Trophoblast cell (in vitro differentiated cells and primary cell): ENCODE data around the gene HDAC9.

Experiments used
- DNase-seq, 2 donors: peaks; one replicate each; pipeline ENCODE4 v3.0.0-alpha.2; 2016
- H2AFZ ChIP-seq: 2 replicates; pipeline ENCODE4 v1.6.1; 2013; ENCODE audit warnings: low read length, moderate library complexity, mild to moderate bottlenecking; ENCODE audit not compliant: insufficient read depth, poor library complexity
- H2AK5ac ChIP-seq: 2 replicates; pipeline ENCODE4 v1.6.1; 2013; ENCODE audit warnings: mild to moderate bottlenecking, low read length
- H2BK120ac ChIP-seq: 2 replicates; pipeline ENCODE4 v1.6.1; 2013; ENCODE audit warnings: low read length, mild to moderate bottlenecking, moderate library complexity; ENCODE audit not compliant: insufficient read depth, poor library complexity
- H2BK12ac ChIP-seq: 2 replicates; pipeline ENCODE4 v1.6.1; 2013; ENCODE audit warnings: mild to moderate bottlenecking, low read length, moderate library complexity
- H2BK5ac ChIP-seq: 2 replicates; pipeline ENCODE4 v1.6.1; 2013; ENCODE audit warnings: low read length, low read depth, moderate library complexity, mild to moderate bottlenecking; ENCODE audit not compliant: poor library complexity
- H3K14ac ChIP-seq: 2 replicates; pipeline ENCODE4 v1.6.1; 2013; ENCODE audit warnings: mild to moderate bottlenecking, low read length
- H3K18ac ChIP-seq: 2 replicates; pipeline ENCODE4 v1.6.1; 2013; ENCODE audit warnings: mild to moderate bottlenecking, low read length
- H3K23ac ChIP-seq: 2 replicates; pipeline ENCODE4 v1.6.1; 2013; ENCODE audit warnings: low read length
- H3K27ac ChIP-seq: 2 replicates; pipeline ENCODE4 v1.5.1; 2013; ENCODE audit warnings: low read depth, mild to moderate bottlenecking, inconsistent platforms, low read length, moderate library complexity
- H3K27me3 ChIP-seq: 2 replicates; pipeline ENCODE4 v1.6.1; 2013; ENCODE audit warnings: inconsistent platforms, mild to moderate bottlenecking, low read length, moderate library complexity; ENCODE audit not compliant: insufficient read depth
- H3K36me3 ChIP-seq, 2 experiments: 1 replicate in 1 of 2; 2 replicates in 1 of 2; pipeline ENCODE4 v1.6.1; 2013; ENCODE audit warnings: low read length in 2 of 2, mild to moderate bottlenecking in 2 of 2, moderate library complexity in 1 of 2; ENCODE audit not compliant: insufficient read depth in 2 of 2, control insufficient read depth in 1 of 2
- H3K4ac ChIP-seq: 2 replicates; pipeline ENCODE4 v1.6.1; 2013; ENCODE audit warnings: low read depth, mild to moderate bottlenecking, low read length, moderate library complexity
- H3K4me1 ChIP-seq, 2 experiments: 1 replicate in 1 of 2; 2 replicates in 1 of 2; pipeline ENCODE4 v1.6.1; 2013; ENCODE audit warnings: low read length in 2 of 2, mild to moderate bottlenecking in 2 of 2, moderate library complexity in 1 of 2; ENCODE audit not compliant: insufficient read depth in 2 of 2, control insufficient read depth in 1 of 2
- H3K4me2 ChIP-seq: 2 replicates; pipeline ENCODE4 v1.6.1; 2013; ENCODE audit warnings: inconsistent platforms, mild to moderate bottlenecking, low read length, moderate library complexity
- H3K4me3 ChIP-seq: 2 replicates; pipeline ENCODE4 v1.5.1; 2013; ENCODE audit warnings: mild to moderate bottlenecking, low read depth, low read length, inconsistent platforms
- H3K79me1 ChIP-seq: one replicate; pipeline ENCODE4 v1.6.1; 2013; ENCODE audit warnings: low read length
- H3K79me2 ChIP-seq: 2 replicates; pipeline ENCODE4 v1.6.1; 2013; ENCODE audit warnings: low read length, mild to moderate bottlenecking; ENCODE audit not compliant: control insufficient read depth, insufficient read depth, poor library complexity
- H3K9ac ChIP-seq: 2 replicates; pipeline ENCODE4 v1.6.1; 2013; ENCODE audit warnings: mild to moderate bottlenecking, low read length
- H3K9me3 ChIP-seq: 2 replicates; pipeline ENCODE4 v1.6.1; 2013; ENCODE audit warnings: low read depth, mild to moderate bottlenecking, control low read depth, inconsistent platforms, low read length; ENCODE audit not compliant: insufficient read depth
- H4K12ac ChIP-seq: 2 replicates; pipeline ENCODE4 v1.6.1; 2013; ENCODE audit warnings: low read depth, mild to moderate bottlenecking, low read length, moderate library complexity
- H4K8ac ChIP-seq: 2 replicates; pipeline ENCODE4 v1.6.1; 2013; ENCODE audit warnings: low read depth, mild to moderate bottlenecking, low read length, moderate library complexity
- H4K91ac ChIP-seq: one replicate; pipeline ENCODE4 v1.6.1; 2013; ENCODE audit warnings: low read depth, mild to moderate bottlenecking, low read length, moderate library complexity
- WGBS: extraction: QIAGEN DNeasy Blood & Tissue Kit; methylation state at CpG from one replicate; pipeline ENCODE4 v1.1.7; 2013; ENCODE audit warnings: missing lambda C conversion rate; ENCODE audit not compliant: insufficient read length, insufficient coverage; ENCODE audit errors: extremely low coverage; 5-methylcytosine and 5-hydroxymethylcytosine counted together

HDAC9 gene

GRCh38 chr7:19011212-19011611 lies 515.7 kb downstream of the HDAC9 start:
- Histone ChIP-seq H3K79me1 (no peaks in the 10 kb centered on the region), H2AK5ac (no peak overlapping the region), H3K79me2 (no peaks in the 10 kb centered on the region), H3K4ac (no peak overlapping the region), H3K9ac (no peak overlapping the region), H3K4me2 (no peak overlapping the region), H2AFZ (no peak overlapping the region), H3K27ac (no peak overlapping the region), H3K14ac (no peak overlapping the region), H4K8ac (no peak overlapping the region), H3K9me3 (no peaks in the 10 kb centered on the region), H3K4me3 (no peak overlapping the region), H4K91ac (no peak overlapping the region), H3K23ac (no peak overlapping the region), H3K27me3 (no peaks in the 10 kb centered on the region), H4K12ac (no peak overlapping the region), H2BK5ac (no peak overlapping the region), H3K4me1 (no peaks in the 10 kb centered on the region), H3K18ac (no peak overlapping the region), H3K36me3 (no peaks in the 10 kb centered on the region), H2BK12ac (no peak overlapping the region), H2BK120ac (no peak overlapping the region)
- DNase-seq, result no peak
- no CpG with 5 or more reads among the region's 7 CpGs for WGBS

GRCh38 chr7:19015098-19015497 lies 519.5 kb downstream of the HDAC9 start:
- Histone ChIP-seq H3K14ac (no peak overlapping the region), H4K12ac (no peak overlapping the region), H4K91ac (no peak overlapping the region), H3K18ac (no peak overlapping the region), H3K79me2 (no peaks in the 10 kb centered on the region), H3K36me3 (no peaks in the 10 kb centered on the region), H3K23ac (no peak overlapping the region), H2AFZ (no peak overlapping the region), H3K79me1 (no peaks in the 10 kb centered on the region), H2BK12ac (no peak overlapping the region), H3K9ac (no peak overlapping the region), H3K4me3 (no peak overlapping the region), H2BK120ac (no peak overlapping the region), H3K27ac (no peak overlapping the region), H3K4me2 (no peak overlapping the region), H3K27me3 (no peaks in the 10 kb centered on the region), H2AK5ac (no peak overlapping the region), H3K4ac (no peak overlapping the region), H3K9me3 (no peaks in the 10 kb centered on the region), H3K4me1 (no peaks in the 10 kb centered on the region), H2BK5ac (no peak overlapping the region), H4K8ac (no peak overlapping the region)
- DNase-seq, result no peak
- WGBS, result no CpG with 5 or more reads among the region's 3 CpGs

- H4K91ac ChIP-seq, result no peak overlapping the region
- no peaks in the 10 kb centered on the region for H3K4me1 ChIP-seq
- H2AK5ac ChIP-seq, result no peak overlapping the region
- DNase-seq, result peak; percentile 50 to 70
- no peak overlapping the region for H4K12ac ChIP-seq
- no peak overlapping the region for H4K8ac ChIP-seq
- H3K4me2 ChIP-seq, result no peak overlapping the region
- no peak overlapping the region for H3K4me3 ChIP-seq
- H3K79me2 ChIP-seq, result no peaks in the 10 kb centered on the region
- no peak overlapping the region for H3K23ac ChIP-seq
- no peak overlapping the region for H2BK12ac ChIP-seq
- H3K79me1 ChIP-seq, result no peaks in the 10 kb centered on the region
- no peak overlapping the region for H2BK120ac ChIP-seq
- H3K4ac ChIP-seq, result no peak overlapping the region
- H3K18ac ChIP-seq, result no peak overlapping the region
- no peak overlapping the region for H3K9ac ChIP-seq
- no peak overlapping the region for H2AFZ ChIP-seq
- H3K14ac ChIP-seq, result no peak overlapping the region
- H3K27me3 ChIP-seq, result no peaks in the 10 kb centered on the region
- WGBS, result no CpG with 5 or more reads among the region's 1 CpG
- H3K27ac ChIP-seq, result no peak overlapping the region
- H3K36me3 ChIP-seq, result no peaks in the 10 kb centered on the region
- H2BK5ac ChIP-seq, result no peak overlapping the region
- no peaks in the 10 kb centered on the region for H3K9me3 ChIP-seq
Measured at GRCh38 chr7:19016140-19016539, 520.6 kb downstream of the HDAC9 start.

GRCh38 chr7:19017374-19017773 lies 521.8 kb downstream of the HDAC9 start:
- no peak overlapping the region for H2AFZ ChIP-seq
- no peaks in the 10 kb centered on the region for H3K9me3 ChIP-seq
- WGBS, result no CpG with 5 or more reads among the region's 1 CpG
- no peak overlapping the region for H3K23ac ChIP-seq
- no peaks in the 10 kb centered on the region for H3K79me1 ChIP-seq
- H3K4me3 ChIP-seq, result no peak overlapping the region
- H3K27me3 ChIP-seq, result no peaks in the 10 kb centered on the region
- no peak overlapping the region for H2BK120ac ChIP-seq
- H3K4me1 ChIP-seq, result no peaks in the 10 kb centered on the region
- DNase-seq, result no peak
- no peak overlapping the region for H3K18ac ChIP-seq
- no peak overlapping the region for H3K14ac ChIP-seq
- no peaks in the 10 kb centered on the region for H3K79me2 ChIP-seq
- H4K12ac ChIP-seq, result no peak overlapping the region
- H4K8ac ChIP-seq, result no peak overlapping the region
- H3K36me3 ChIP-seq, result no peaks in the 10 kb centered on the region
- H2BK5ac ChIP-seq, result no peak overlapping the region
- no peak overlapping the region for H2BK12ac ChIP-seq
- no peak overlapping the region for H2AK5ac ChIP-seq
- no peak overlapping the region for H3K4me2 ChIP-seq
- no peak overlapping the region for H4K91ac ChIP-seq
- H3K27ac ChIP-seq, result no peak overlapping the region
- H3K4ac ChIP-seq, result no peak overlapping the region
- no peak overlapping the region for H3K9ac ChIP-seq
